ENCODE results near the gene MTCH2. TPM values are rescaled to one million over a fixed set of nuclear protein-coding genes. Genes with fewer than 3 reads are reported as not detected.

The MTCH2 gene
- 71.9 and 116 TPM in 2 replicates for total RNA-seq

GRCh38 chr11:47642099-47642855 is at the start of gene MTCH2:
Gene MTCH2, minus strand, starts transcription at chr11:47642559. Its CDS starts 94 bp downstream, at chr11:47642465.

GRCh38 chr11:47593934-47594855 is 48.2 kb downstream of the MTCH2 start, which contains the start of gene C1QTNF4:
Gene C1QTNF4, minus strand, starts transcription at chr11:47594411. Its CDS starts 3,601 bp downstream, at chr11:47590810.

GRCh38 chr11:47586098-47586855 is 56.1 kb downstream of the MTCH2 start, which contains the start of gene FAM180B:
Gene FAM180B, plus strand, starts transcription at chr11:47586678. Its CDS starts 91 bp downstream, at chr11:47586769.

GRCh38 chr11:47578524-47579494 is 63.5 kb downstream of the MTCH2 start, which contains the start of the genes KBTBD4 and NDUFS3:
Gene KBTBD4, minus strand, starts transcription at chr11:47578970. Its CDS starts 19 bp downstream, at chr11:47578951.
Gene NDUFS3, plus strand, starts transcription at chr11:47579074. Its CDS starts 18 bp downstream, at chr11:47579092.

Other genes with a start within 250 kb of the MTCH2 start
- gene SLC39A13, start 234.0 kb downstream of the MTCH2 start, total RNA-seq = 65.6 and 84.8 TPM in 2 replicates
- gene PSMC3, start 216.1 kb downstream of the MTCH2 start, total RNA-seq = 98.1 and 287 TPM in 2 replicates
- under 0.01 and 0.19 TPM in 2 replicates for gene RAPSN, start 193.4 kb downstream of the MTCH2 start, total RNA-seq
- 47.6 and 107 TPM in 2 replicates for gene CELF1, start 89.4 kb downstream of the MTCH2 start, total RNA-seq
- gene PTPMT1, start 77.0 kb downstream of the MTCH2 start, total RNA-seq = 78.8 and 90.8 TPM in 2 replicates
- 23.7 and 24.2 TPM in 2 replicates for gene KBTBD4, start 63.6 kb downstream of the MTCH2 start, total RNA-seq
- 54.1 and 112 TPM in 2 replicates for gene NDUFS3, start 63.5 kb downstream of the MTCH2 start, total RNA-seq
- gene FAM180B, start 55.9 kb downstream of the MTCH2 start, total RNA-seq = not detected in 2 replicates
- under 0.01 TPM in 1 of 2 replicates, not detected in the other for gene C1QTNF4, start 48.1 kb downstream of the MTCH2 start, total RNA-seq
- gene AGBL2, start 72.8 kb upstream of the MTCH2 start, total RNA-seq = 0.58 and 1.1 TPM in 2 replicates
- 38.5 and 72.4 TPM in 2 replicates for gene FNBP4, start 124.8 kb upstream of the MTCH2 start, total RNA-seq
- 26.5 and 36.2 TPM in 2 replicates for gene NUP160, start 205.8 kb upstream of the MTCH2 start, total RNA-seq